Activated naive CD4-positive, alpha-beta T cell treated with anti-CD3 and anti-CD28 coated beads, Interleukin-2, amount 50 U/mL, for 72 hours (primary cell): Measurements from ENCODE around the gene ERCC6L2. TPM values are rescaled to one million over a fixed set of nuclear protein-coding genes. Genes with fewer than 3 reads are reported as not detected.

Experiments
- ATAC-seq, 2 donors: fragments of 150-1000 bp; cut with Tn5 transposase; 2 replicates each; pipeline ENCODE4 v1.10.0; 2021; ENCODE audit warnings: mild to moderate bottlenecking in 2 of 2, moderate library complexity in 2 of 2
- DNase-seq, 2 donors: peaks; one replicate each; pipeline ENCODE4 v3.0.0; 2021 to 2022; ENCODE audit warnings: low spot score in 2 of 2
- H3K27ac Mint-ChIP-seq, 2 donors: one replicate each; pipeline ENCODE4 v1.8.0; 2022; ENCODE audit warnings: mild to moderate bottlenecking in 2 of 2, mixed read lengths in 2 of 2
- H3K36me3 Mint-ChIP-seq, 2 donors: one replicate each; pipeline ENCODE4 v1.8.0; 2022; ENCODE audit warnings: mixed read lengths in 2 of 2
- H3K9me3 Mint-ChIP-seq, 2 donors: one replicate each; pipeline ENCODE4 v1.8.0; 2022; ENCODE audit warnings: mixed read lengths in 2 of 2
- total RNA-seq, 2 donors: library from RNA; stranded (reverse); gene quantifications; one replicate each; pipeline ENCODE4 v1.2.3, GENCODE V29; 2022

The ERCC6L2 gene
- total RNA-seq, 2 donors from 2014 or later = 26.8 to 40.7 TPM

DNA sequence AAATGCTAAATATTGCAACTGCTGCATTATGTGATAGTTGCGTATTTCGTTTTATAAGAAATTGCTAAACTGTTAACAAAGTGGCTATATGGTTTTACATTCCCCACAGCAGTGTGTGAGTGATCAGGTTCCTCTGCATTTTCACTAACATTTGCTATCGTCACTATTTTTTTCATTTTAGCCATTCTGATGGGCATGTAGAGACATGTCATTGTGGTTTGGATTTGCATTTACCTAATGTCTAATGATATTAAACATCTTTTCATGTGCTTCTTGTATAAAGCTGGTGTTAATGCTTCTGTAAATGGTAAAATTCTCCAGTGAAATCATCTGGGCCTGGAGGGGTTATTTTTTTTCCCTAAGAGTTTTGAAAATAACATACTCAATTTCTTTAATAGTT lies 61.6 kb downstream of the ERCC6L2 start:
- ATAC-seq = no peak
- Mint-ChIP-seq H3K27ac (peak overlapping the region in 1 of 2 donors; percentile 50), H3K9me3 (peaks cover 12 to 13% of the 10 kb centered on the region in 2 donors), H3K36me3 (peaks cover 52 to 56% of the 10 kb centered on the region in 2 donors)
- DNase-seq = no peak

DNA sequence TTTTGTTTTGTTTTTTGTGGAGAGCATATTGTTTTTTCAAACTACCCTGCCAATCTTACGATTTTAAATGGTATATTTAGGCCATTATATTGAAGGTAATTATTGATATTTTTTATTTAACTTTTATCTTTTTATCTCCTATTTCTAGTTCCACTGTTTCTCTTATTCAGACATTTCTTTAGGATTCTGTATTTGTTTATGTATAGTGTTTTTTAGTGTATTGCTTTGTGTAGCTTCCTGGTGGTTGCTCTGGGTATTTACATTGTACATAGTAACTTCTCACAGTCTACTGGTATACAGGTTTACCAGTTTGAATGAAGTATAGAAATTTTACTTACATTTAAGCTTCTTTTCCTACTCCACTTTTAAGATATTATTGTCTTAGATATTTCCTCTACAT lies 63.2 kb downstream of the ERCC6L2 start:
- H3K27ac Mint-ChIP-seq = no peak overlapping the region
- peaks cover 12 to 13% of the 10 kb centered on the region in 2 donors for H3K9me3 Mint-ChIP-seq
- DNase-seq (no peak), ATAC-seq (no peak)
- H3K36me3 Mint-ChIP-seq = peaks cover 56 to 57% of the 10 kb centered on the region in 2 donors

DNA sequence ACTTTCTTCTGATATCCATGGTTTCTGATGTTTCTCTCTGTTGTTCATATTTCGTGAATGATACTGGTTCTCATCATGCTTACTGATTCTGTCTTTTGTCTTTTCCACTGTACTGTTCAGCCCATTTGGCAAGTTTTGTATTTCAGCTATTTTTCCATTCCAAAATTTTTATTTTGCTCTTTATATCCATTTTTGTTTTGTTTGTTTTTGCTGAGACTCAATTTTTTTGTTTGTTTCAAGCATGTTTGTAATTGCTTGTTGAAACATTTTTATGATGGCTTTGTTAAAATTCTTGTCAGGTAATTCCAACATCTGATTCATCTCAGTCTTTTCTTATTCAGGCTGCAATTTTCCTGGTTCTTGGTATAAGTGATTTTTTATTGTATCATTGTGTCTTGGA lies 64.0 kb downstream of the ERCC6L2 start:
- no peak for ATAC-seq
- Mint-ChIP-seq H3K9me3 (peaks cover 12 to 14% of the 10 kb centered on the region in 2 donors), H3K27ac (peak overlapping the region in 1 of 2 donors; percentile 37), H3K36me3 (peaks cover 63 to 64% of the 10 kb centered on the region in 2 donors)
- DNase-seq = no peak

DNA sequence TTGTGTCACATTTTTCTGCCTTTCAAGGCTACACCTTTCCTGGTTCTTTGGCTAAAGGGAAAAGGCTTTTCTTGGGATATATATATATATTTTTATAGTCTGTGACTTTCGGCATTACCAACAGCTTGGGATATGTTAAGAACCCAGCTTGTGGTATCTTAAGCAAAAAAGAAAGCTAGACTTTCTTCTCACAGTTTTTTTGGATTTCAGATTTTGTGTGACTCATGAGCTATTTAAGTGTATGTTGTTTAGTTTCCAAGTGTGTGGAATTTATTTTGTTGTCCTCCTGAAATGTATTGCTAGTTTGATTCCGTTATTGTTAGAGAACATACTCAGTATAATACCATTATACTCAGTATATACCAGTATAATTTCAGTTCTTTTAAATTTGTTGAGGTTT lies 64.8 kb downstream of the ERCC6L2 start:
- peaks cover 67 to 72% of the 10 kb centered on the region in 2 donors for H3K36me3 Mint-ChIP-seq
- ATAC-seq (no peak), DNase-seq (no peak)

DNA sequence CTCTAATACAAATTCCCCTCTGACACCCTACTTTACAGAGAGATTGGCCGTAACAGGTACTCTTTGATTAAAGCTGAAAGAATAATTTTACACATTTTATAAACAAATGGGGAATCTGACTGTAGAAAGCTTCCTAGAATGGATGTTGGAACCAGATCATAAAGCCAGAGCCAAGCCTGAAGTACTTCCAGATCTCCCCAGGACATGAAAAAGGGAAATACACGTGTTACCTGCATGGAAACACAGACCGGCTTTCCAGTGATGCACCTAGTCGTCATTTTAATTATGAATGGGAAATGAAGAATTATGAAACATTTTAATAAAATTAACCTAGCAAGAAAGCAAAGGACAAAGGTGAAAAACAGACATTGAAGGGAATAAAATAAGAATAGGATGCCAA lies 66.5 kb downstream of the ERCC6L2 start:
- no peak for ATAC-seq

More for the DNA sequence above, 64.8 kb downstream of the ERCC6L2 start:
- peaks cover 12 to 19% of the 10 kb centered on the region in 2 donors for H3K9me3 Mint-ChIP-seq
- H3K27ac Mint-ChIP-seq = no peak overlapping the region

DNA sequence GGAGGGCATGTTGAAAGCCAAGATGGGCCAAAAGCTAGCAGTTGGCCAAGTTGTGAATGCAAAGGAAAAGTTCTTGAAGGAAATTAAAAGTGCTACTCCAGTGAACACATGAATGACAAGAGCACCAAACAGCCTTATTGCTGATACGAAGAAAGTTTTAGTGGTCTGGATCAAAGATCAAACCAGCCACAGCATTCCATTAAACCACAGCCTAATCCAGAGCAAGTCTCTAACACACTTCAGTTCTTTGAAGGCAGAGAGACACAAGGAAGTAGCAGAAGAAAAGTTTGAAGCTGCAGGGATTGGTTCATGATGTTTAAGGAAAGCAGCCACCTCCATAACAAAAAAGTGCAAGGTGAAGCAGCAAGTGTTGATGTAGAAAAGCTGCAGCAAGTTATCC lies 71.6 kb downstream of the ERCC6L2 start:
- Mint-ChIP-seq H3K9me3 (peaks cover 15 to 45% of the 10 kb centered on the region in 2 donors), H3K36me3 (peaks cover 72 to 93% of the 10 kb centered on the region in 2 donors), H3K27ac (peak overlapping the region in 1 of 2 donors; percentile 22)
- DNase-seq (no peak), ATAC-seq (no peak)

More for the DNA sequence above, 66.5 kb downstream of the ERCC6L2 start:
- Mint-ChIP-seq H3K36me3 (peaks cover 70 to 81% of the 10 kb centered on the region in 2 donors), H3K27ac (no peak overlapping the region), H3K9me3 (peaks cover 17 to 29% of the 10 kb centered on the region in 2 donors)
- no peak for DNase-seq

DNA sequence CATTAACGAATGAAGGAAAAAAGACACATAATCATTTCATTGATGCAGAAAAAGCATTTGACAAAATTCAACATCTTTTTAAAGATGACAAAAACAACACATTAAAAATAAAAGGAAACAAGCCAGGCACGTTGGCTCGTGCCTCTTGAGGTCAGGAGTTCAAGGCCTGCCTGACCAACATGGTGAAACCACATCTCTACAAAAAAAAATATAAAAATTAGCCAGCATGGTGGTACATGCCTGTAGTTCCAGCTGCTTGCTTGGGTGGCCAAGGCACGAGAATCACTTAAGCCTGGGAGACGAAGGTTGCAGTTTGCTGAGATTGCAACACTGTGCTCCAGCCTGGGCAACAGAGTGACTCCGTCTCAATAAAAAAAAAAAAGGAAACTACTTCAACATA lies 77.0 kb downstream of the ERCC6L2 start:
- DNase-seq (no peak), ATAC-seq (no peak)
- H3K9me3 Mint-ChIP-seq = peaks cover 7 to 27% of the 10 kb centered on the region in 2 donors
- H3K36me3 Mint-ChIP-seq = peaks cover 53 to 86% of the 10 kb centered on the region in 2 donors
- H3K27ac Mint-ChIP-seq = no peak overlapping the region

DNA sequence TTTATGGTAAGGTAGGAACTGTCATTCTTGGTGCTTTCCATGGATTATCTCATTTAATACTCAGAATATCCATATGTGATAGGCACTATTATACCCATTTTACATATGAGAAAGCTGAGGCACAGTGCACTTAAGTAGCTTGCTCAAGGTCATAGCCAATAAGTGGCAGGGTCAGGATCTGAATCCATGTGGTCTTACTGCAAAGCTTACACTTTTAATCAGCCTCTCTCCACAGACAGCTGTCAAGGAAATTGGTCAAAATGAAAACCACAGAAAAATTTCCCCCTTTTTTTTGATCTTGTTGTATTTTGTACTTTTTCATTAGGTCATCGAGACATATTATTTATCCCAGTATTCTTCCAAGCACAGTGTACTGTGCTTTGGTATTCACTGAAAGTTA lies 78.5 kb downstream of the ERCC6L2 start:
- DNase-seq = no peak
- Mint-ChIP-seq H3K9me3 (peaks cover 4 to 22% of the 10 kb centered on the region in 2 donors), H3K36me3 (peaks cover 45 to 84% of the 10 kb centered on the region in 2 donors), H3K27ac (peak overlapping the region; percentile 73 to 89)
- ATAC-seq = peak; percentile 44 to 65

DNA sequence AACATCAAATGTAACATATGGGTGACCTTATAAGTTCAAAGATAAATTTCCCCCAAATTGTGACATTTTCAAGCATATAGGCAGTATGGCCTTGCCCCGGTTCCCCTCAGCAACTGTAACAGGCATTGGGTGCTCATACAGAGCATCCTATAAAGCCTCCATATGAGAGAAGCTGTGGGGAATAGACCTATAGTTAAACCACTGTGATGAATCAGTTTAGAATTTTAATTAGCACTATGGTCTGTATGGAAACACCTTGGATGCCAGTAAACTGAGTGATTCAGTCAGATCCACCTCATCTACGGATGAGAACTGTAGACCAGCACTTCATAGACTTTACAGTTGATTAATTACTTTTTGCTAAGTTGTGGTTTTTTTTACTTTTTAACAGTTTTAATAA lies 79.4 kb downstream of the ERCC6L2 start:
- no peak for DNase-seq

DNA sequence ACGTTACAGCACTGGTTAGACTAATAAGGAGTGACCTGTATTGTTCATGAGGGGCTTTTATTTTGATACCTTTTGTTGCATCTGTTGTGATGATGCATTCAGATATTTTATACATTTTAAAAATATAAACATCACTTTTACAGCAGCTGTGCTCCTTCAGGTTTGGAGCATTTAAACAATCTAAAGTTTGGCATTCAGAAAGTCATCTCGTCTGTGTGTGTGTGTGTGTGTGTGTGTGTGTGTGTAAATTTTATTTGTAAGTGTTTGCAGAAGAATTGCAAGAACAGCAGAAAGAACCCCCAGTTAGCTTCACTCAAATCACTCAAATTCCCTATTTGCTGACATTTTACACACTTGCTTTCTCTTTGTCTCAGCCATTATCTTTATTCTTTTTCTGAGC lies 87.4 kb downstream of the ERCC6L2 start:
- Mint-ChIP-seq H3K36me3 (peaks cover 28 to 38% of the 10 kb centered on the region in 2 donors), H3K27ac (no peak overlapping the region), H3K9me3 (peaks cover 13 to 18% of the 10 kb centered on the region in 2 donors)
- ATAC-seq (no peak), DNase-seq (no peak)

More for the DNA sequence above, 79.4 kb downstream of the ERCC6L2 start:
- peak; percentile 92 to 99 for ATAC-seq
- peak overlapping the region; percentile 73 to 89 for H3K27ac Mint-ChIP-seq
- H3K36me3 Mint-ChIP-seq = peaks cover 42 to 78% of the 10 kb centered on the region in 2 donors
- peaks cover 4 to 17% of the 10 kb centered on the region in 2 donors for H3K9me3 Mint-ChIP-seq

DNA sequence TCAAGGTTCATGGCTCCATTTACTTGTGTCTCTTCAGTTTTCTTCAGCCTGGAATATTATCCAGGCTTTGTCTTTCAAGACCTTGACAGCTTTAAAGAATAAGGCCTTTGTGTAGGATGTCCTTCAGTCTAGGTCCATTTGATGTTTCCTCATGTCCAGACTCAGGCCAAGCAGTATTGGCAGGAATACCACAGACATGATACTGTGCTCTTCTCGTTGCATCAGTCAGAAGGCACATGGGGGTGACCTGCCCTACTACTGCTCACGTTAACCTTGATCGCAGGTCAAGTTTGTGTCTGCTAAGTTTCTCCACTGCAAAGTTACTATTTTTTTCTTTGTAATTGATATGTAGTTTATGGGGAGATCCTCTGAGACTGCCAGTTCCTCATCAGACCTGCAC lies 88.2 kb downstream of the ERCC6L2 start:
- H3K27ac Mint-ChIP-seq = no peak overlapping the region
- no peak for ATAC-seq
- peaks cover 21 to 31% of the 10 kb centered on the region in 2 donors for H3K36me3 Mint-ChIP-seq
- no peak for DNase-seq
- peaks cover 13 to 18% of the 10 kb centered on the region in 2 donors for H3K9me3 Mint-ChIP-seq

DNA sequence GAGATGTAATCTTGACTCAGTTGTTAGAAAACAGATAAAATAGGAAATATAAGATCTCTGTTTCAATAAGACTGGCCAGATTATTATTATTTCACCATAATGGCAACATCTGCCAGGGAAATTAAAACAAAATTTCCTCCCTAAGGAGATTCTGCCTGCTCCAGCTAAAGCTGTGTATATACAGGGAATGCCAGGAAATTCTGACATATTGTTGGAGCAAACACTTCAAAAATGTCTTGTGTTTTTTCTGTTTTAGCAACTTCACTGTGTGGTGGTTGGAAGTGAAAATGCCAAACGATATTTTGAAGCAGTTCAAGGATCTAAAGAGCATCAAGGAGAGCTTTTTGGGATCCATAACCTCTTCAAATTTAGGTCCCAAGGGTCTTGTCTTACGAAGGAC lies 90.8 kb downstream of the ERCC6L2 start:
- ATAC-seq (no peak), DNase-seq (no peak)
- peaks cover 6 to 13% of the 10 kb centered on the region in 2 donors for H3K36me3 Mint-ChIP-seq
- peaks cover 4 to 5% of the 10 kb centered on the region in 2 donors for H3K9me3 Mint-ChIP-seq
- no peak overlapping the region for H3K27ac Mint-ChIP-seq

DNA sequence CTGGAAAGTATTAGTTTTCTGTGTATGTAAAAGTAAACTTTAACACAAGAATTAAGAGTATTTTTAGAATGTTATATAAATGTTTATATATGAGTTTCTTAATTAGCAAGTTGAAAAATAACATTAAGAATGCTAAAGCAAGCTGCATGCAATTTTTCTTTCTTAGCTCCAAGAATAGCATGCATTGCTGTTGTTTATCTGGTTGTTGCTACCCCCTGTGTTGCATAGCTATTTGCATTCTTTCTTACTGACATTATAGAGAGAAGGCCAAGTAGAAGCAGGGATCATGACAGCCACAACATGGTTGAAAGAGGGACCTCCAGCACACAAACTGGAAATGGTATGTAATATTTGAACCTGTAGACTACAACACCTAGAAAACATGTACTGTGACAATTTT lies 94.8 kb downstream of the ERCC6L2 start:
- Mint-ChIP-seq H3K36me3 (peaks cover 12 to 29% of the 10 kb centered on the region in 2 donors), H3K27ac (no peak overlapping the region), H3K9me3 (peaks cover 0 to 7% of the 10 kb centered on the region in 2 donors)
- DNase-seq = no peak
- ATAC-seq = no peak

DNA sequence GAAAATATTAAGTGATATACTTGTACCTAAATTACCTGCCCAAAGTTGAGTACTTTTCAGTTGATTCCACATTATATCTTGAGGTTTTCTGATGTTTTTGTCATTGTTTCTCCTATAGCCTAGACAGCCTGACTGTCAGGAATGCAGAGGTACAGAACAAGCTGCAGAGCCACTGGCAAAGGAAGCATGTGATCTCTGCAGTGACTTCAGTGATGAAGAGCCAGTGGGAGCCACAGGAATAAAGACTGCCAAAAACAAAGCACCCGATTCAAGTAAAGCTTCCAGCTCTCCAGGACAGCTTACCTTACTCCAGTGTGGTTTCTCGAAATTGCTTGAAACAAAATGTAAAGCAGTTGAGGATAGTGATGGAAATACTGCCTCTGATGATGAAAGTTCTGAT lies 96.3 kb downstream of the ERCC6L2 start:
- H3K9me3 Mint-ChIP-seq = peaks cover 0 to 7% of the 10 kb centered on the region in 2 donors
- H3K36me3 Mint-ChIP-seq = peaks cover 12 to 43% of the 10 kb centered on the region in 2 donors
- DNase-seq (no peak), ATAC-seq (no peak)
- H3K27ac Mint-ChIP-seq = no peak overlapping the region

DNA sequence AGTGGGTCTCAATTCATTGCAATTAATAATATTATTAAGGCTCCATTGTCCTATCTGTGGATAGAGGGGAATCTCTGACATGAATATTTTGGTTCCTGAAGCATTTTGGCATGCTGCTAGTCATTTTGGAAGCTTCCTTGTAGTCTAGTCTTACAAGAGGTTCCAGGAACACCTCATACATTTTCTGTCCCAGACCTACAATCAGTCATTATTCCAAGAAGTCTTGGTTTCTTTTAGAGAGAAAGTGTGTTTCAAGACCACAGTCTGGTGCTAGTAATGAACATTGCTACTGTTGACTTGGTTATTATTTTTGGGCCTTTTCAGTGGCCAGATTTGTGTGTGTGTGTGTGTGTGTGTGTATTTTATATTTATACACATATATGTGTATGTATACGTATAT lies 98.9 kb downstream of the ERCC6L2 start:
- DNase-seq (no peak), ATAC-seq (peak in 1 of 2 donors; percentile 71)
- peaks cover 0 to 7% of the 10 kb centered on the region in 2 donors for H3K9me3 Mint-ChIP-seq
- no peak overlapping the region for H3K27ac Mint-ChIP-seq
- peaks cover 12 to 43% of the 10 kb centered on the region in 2 donors for H3K36me3 Mint-ChIP-seq

DNA sequence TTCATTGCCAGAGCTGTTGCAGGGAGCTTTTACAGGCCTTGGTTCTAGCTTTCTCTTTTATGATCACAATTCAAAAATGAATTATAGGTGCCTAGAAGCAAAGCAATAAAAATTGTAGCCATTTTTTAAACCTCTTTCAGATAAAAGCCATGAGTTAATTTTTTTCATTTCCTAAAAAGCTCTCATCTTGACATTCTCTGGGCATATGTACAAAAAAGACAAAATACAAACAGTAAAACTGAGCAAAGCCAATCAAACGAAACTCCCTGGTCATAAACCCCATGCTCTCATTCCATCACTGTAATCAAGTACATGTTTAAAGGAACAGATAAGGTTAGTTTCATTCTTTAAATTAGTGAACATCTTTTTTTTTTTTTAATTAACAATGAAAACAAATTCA lies 101.9 kb downstream of the ERCC6L2 start:
- DNase-seq (no peak), ATAC-seq (no peak)
- H3K9me3 Mint-ChIP-seq = peaks cover 0 to 5% of the 10 kb centered on the region in 2 donors
- H3K36me3 Mint-ChIP-seq = peaks cover 5 to 39% of the 10 kb centered on the region in 2 donors
- no peak overlapping the region for H3K27ac Mint-ChIP-seq

DNA sequence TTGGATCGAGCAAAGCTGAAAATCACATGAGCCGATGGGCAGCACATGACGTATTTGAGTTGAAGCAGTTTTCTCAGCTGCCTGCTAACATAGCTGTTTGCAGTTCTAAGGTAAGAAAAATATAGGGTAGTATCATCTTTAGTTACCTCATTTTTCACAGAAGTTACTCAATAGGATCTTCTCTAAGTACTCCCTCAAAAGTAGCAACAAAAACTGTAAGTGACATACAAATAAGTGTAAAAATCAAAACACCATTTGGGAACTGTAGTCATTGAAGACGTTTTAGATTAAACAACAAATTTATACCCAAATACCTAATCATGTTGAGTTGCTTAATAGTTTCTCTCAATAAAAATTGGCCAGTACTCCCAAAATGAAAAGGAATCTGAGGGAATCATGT lies 102.6 kb downstream of the ERCC6L2 start:
- Mint-ChIP-seq H3K36me3 (peaks cover 0 to 32% of the 10 kb centered on the region in 2 donors), H3K9me3 (no peaks in the 10 kb centered on the region), H3K27ac (no peak overlapping the region)
- ATAC-seq (no peak), DNase-seq (no peak)

DNA sequence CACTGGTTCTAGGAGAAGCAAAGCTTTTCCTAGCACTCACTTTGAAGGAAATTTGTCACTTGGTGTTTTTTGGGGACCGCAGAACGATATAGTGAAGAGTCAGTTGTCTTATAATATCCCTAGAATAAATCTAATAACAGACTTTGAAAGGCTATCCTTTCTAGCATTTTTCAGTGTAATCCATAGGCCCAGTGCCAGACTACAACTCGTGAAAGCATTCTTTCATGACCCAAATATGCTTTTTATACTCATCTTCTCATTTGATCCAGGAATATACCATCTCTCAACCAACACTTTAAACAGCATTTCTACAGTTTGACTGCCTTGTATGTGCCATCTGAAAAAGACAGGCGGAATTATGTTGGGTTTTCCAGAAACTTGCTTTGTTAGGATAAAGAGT lies 104.0 kb downstream of the ERCC6L2 start:
- no peaks in the 10 kb centered on the region for H3K9me3 Mint-ChIP-seq
- ATAC-seq (no peak), DNase-seq (no peak)
- peaks cover 0 to 27% of the 10 kb centered on the region in 2 donors for H3K36me3 Mint-ChIP-seq
- H3K27ac Mint-ChIP-seq = no peak overlapping the region
